GM23248 (cell line): ENCODE results near the gene ATP10D. TPM values are rescaled to one million over a fixed set of nuclear protein-coding genes. Genes with fewer than 3 reads are reported as not detected.

Experiments
- DNase-seq: peaks from one replicate; pipeline ENCODE4 v3.0.0-alpha.2; 2015
- H2AFZ ChIP-seq: fragments of 200-600 bp; sonication (generic); 2 replicates; pipeline ENCODE4 v1.6.1; 2016; ENCODE audit warnings: antibody characterized with exemption
- H3F3A ChIP-seq: fragments of 200-600 bp; sonication (generic); 2 replicates; pipeline ENCODE4 v1.6.1; 2016; ENCODE audit warnings: mild to moderate bottlenecking, antibody characterized with exemption, mixed run types; ENCODE audit not compliant: insufficient read depth
- H3K27ac ChIP-seq: fragments of 200-600 bp; sonication (generic); 2 replicates; pipeline ENCODE4 v1.5.1; 2016; ENCODE audit warnings: mild to moderate bottlenecking
- H3K27me3 ChIP-seq: fragments of 200-600 bp; sonication (generic); replicated peaks from 2 replicates; pipeline ENCODE4 v1.6.1; 2016; ENCODE audit warnings: mild to moderate bottlenecking; ENCODE audit not compliant: insufficient read depth
- H3K36me3 ChIP-seq: fragments of 200-600 bp; sonication (generic); 2 replicates; pipeline ENCODE4 v1.6.1; 2016; ENCODE audit warnings: low read depth, mild to moderate bottlenecking
- H3K4me1 ChIP-seq: fragments of 200-600 bp; sonication (generic); 2 replicates; pipeline ENCODE4 v1.6.1; 2016; ENCODE audit warnings: mild to moderate bottlenecking; ENCODE audit not compliant: insufficient read depth
- H3K4me2 ChIP-seq: fragments of 200-600 bp; sonication (generic); one replicate; pipeline ENCODE4 v1.6.1; 2016; ENCODE audit warnings: mild to moderate bottlenecking; ENCODE audit not compliant: unreplicated experiment
- H3K4me3 ChIP-seq: fragments of 200-600 bp; sonication (generic); 2 replicates; pipeline ENCODE4 v1.5.1; 2016; ENCODE audit warnings: mild to moderate bottlenecking
- H3K79me2 ChIP-seq: fragments of 200-600 bp; sonication (generic); 2 replicates; pipeline ENCODE4 v1.6.1; 2016; ENCODE audit warnings: mild to moderate bottlenecking; ENCODE audit not compliant: insufficient read depth
- H3K9ac ChIP-seq: fragments of 200-600 bp; sonication (generic); 2 replicates; pipeline ENCODE4 v1.6.1; 2016; ENCODE audit warnings: mild to moderate bottlenecking
- H3K9me2 ChIP-seq: fragments of 200-600 bp; sonication (generic); 2 replicates; pipeline ENCODE4 v1.6.1; 2016; ENCODE audit warnings: mixed run types, mild to moderate bottlenecking, moderate library complexity; ENCODE audit not compliant: insufficient read depth
- H3K9me3 ChIP-seq: fragments of 200-600 bp; sonication (generic); one replicate; pipeline ENCODE4 v1.6.1; 2017; ENCODE audit warnings: low read depth
- H4K20me1 ChIP-seq: fragments of 200-600 bp; sonication (generic); 2 replicates; pipeline ENCODE4 v1.6.0; 2016; ENCODE audit not compliant: insufficient read depth
- EZH2 ChIP-seq: fragments of 200-600 bp; sonication (generic); IDR thresholded peaks from 2 replicates; pipeline ENCODE4 v1.6.1; 2018; ENCODE audit warnings: antibody characterized with exemption, mild to moderate bottlenecking; ENCODE audit not compliant: insufficient read depth, poor library complexity, severe bottlenecking
- EZH2phosphoT487 ChIP-seq: fragments of 200-600 bp; sonication (generic); IDR thresholded peaks from 2 replicates; pipeline ENCODE4 v1.6.1; 2018; ENCODE audit warnings: antibody characterized with exemption, moderate library complexity, mild to moderate bottlenecking, low read depth; ENCODE audit not compliant: insufficient read depth
- WGBS, 2 experiments: methylation state at CpG; one replicate each; pipeline ENCODE4 v1.1.6; 2015 to 2017; ENCODE audit warnings: low lambda C conversion rate in 2 of 2, low coverage in 1 of 2; ENCODE audit errors: missing lambda C conversion rate in 2 of 2; 5-methylcytosine and 5-hydroxymethylcytosine counted together
- in situ Hi-C: fragments of 300-500 bp; cut with MboI; formaldehyde crosslinking; loops from 2 replicates; pipeline ENCODE4 v1.15.0; 2020
- polyA plus RNA-seq: library from polyadenylated mRNA; unstranded; fragments of >200 nt; fragmentation: Nextera tagmentation; extraction: Ambion mirVana; gene quantifications from 2 replicates; pipeline ENCODE4 v1.2.1, GENCODE V29; 2016
- total RNA-seq: library from RNA; depleted of rRNA; stranded (reverse); fragments of >200 nt; shearing (Covaris generic); gene quantifications from 2 replicates; pipeline ENCODE4 v1.2.3, GENCODE V29; 2014; rRNA removed

The ATP10D gene
- total RNA-seq (41.9 and 45.4 TPM in 2 replicates), polyA plus RNA-seq (30.7 and 34.9 TPM in 2 replicates)

DNA sequence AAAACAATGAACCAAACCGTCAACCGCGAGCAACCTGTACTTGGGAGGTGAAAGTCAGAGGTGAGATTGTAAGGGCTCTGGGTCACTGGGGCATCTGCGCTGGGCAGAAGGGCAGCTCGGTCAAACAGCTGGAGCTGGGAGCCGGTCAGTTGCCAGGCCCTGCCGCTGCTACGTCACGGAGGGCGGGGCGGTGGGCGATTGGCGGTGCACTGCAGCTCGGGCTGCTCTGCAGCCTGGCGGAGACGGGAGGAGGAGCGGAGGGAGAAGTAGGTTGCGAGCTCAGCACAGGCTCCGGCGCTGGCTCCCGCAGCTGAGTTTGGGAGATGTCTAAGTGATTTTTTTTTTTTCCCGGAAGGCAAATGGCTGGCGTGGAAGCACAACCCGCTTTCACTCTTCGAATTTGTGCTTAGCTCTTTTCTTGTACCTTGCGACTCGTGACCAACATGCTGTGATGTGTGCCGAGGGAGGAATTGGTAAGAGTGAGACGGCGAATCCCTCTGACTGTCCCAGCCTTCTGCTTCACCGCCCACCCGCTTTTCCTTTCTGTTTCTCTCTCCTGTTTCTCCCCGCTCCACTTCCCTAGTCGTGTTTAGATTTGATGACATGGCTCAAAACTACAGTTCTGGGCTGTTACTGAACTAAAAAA is at the start of gene ATP10D:
Gene ATP10D, plus strand, starts transcription at position 229 of the 646 bp plus-strand sequence. CDS start 27,266 bp downstream, outside the sequence.
- H3K79me2 ChIP-seq: peaks cover 46% of the 10 kb centered on the region
- peak within 1 kb of the TSS; percentile 90 for H3K4me3 ChIP-seq
- no peaks in the 10 kb centered on the region for H3K27me3 ChIP-seq
- WGBS, 2 experiments: 1% methylated on average over 34 of the region's 34 CpGs
- H2AFZ ChIP-seq: peak within 1 kb of the TSS; percentile 85
- peaks cover 13% of the 10 kb centered on the region for H3F3A ChIP-seq
- H3K36me3 ChIP-seq: no peaks in the 10 kb centered on the region
- H3K9ac ChIP-seq: peak within 1 kb of the TSS; percentile 91
- H3K4me2 ChIP-seq: peak within 1 kb of the TSS; percentile 92
- H3K9me2 ChIP-seq: no peaks in the 10 kb centered on the region; the same call in 1 of the 2 replicates
- no peaks in the 10 kb centered on the region for H4K20me1 ChIP-seq
- TF ChIP-seq EZH2phosphoT487 (no peak), EZH2 (no peak)
- H3K9me3 ChIP-seq: no peaks in the 10 kb centered on the region
- in situ Hi-C loops: no loop called here
- peak within 1 kb of the TSS; percentile 94 for H3K27ac ChIP-seq
- peaks cover 47% of the 10 kb centered on the region for H3K4me1 ChIP-seq
- peak; percentile 96 for DNase-seq

DNA sequence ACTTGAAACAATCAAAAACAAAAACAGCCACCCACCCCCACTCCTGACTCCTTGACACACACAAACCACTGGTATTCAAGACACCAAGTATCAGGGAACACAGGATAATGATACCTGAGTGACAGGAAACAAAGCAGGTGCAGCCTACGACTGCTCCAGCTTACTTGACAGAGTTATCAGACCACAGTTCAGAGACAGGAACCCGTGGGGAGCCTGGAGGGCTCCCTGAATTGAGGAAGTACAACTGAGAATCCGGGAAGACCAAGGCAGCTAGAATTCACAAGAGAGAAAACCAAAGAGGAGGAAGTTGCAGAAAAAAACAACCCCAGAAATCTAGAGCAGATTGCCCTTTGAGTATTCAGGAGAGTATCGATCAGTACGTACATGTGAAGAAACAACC is 42.1 kb upstream of the ATP10D start:
- DNase-seq: no peak
- in situ Hi-C loops: no loop called here
- TF ChIP-seq EZH2 (no peak), EZH2phosphoT487 (no peak)
- no peaks in the 10 kb centered on the region for H3K9me3 ChIP-seq
- H3K27me3 ChIP-seq: no peaks in the 10 kb centered on the region
- no peak overlapping the region for H3K4me3 ChIP-seq
- no peaks in the 10 kb centered on the region for H3K79me2 ChIP-seq
- WGBS, 2 experiments: 85 to 91% methylated on average over 5 of the region's 5 CpGs
- no peak overlapping the region for H3K27ac ChIP-seq
- no peaks in the 10 kb centered on the region for H3F3A ChIP-seq
- H3K4me1 ChIP-seq: no peaks in the 10 kb centered on the region
- no peak overlapping the region for H3K4me2 ChIP-seq
- H2AFZ ChIP-seq: no peak overlapping the region
- H4K20me1 ChIP-seq: no peaks in the 10 kb centered on the region
- no peak overlapping the region for H3K9ac ChIP-seq
- H3K9me2 ChIP-seq: no peaks in the 10 kb centered on the region
- H3K36me3 ChIP-seq: no peaks in the 10 kb centered on the region

DNA sequence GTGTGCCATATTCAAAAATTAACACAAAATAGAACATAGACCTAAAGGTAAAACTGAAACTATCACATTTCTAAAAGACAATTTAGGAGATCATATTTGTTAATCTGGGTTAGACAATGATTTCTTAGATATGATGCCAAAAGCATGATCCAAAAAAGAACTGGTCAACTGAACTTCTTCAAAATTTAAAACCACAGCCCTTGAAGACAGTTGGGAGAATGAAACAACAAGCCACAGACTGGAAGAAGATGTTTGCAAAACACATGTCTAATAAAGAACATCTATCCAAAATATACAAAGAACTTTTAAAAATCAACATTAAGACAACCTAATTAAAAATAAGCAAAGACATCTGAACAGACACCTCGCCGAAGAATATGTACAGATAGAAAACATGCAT is 41.0 kb upstream of the ATP10D start:
- no peaks in the 10 kb centered on the region for H3K27me3 ChIP-seq
- H3K27ac ChIP-seq: no peak overlapping the region
- H3K4me2 ChIP-seq: no peak overlapping the region
- 98% methylated on average over 2 of the region's 2 CpGs for WGBS, 2 experiments
- H3K79me2 ChIP-seq: no peaks in the 10 kb centered on the region
- DNase-seq: no peak
- H2AFZ ChIP-seq: no peak overlapping the region
- no peak for TF ChIP-seq EZH2
- TF ChIP-seq EZH2phosphoT487: no peak
- H3F3A ChIP-seq: no peaks in the 10 kb centered on the region
- no peak overlapping the region for H3K4me3 ChIP-seq
- H4K20me1 ChIP-seq: no peaks in the 10 kb centered on the region
- no peaks in the 10 kb centered on the region for H3K36me3 ChIP-seq
- no peak overlapping the region for H3K9ac ChIP-seq
- no peaks in the 10 kb centered on the region for H3K9me3 ChIP-seq
- no peaks in the 10 kb centered on the region for H3K9me2 ChIP-seq
- no peaks in the 10 kb centered on the region for H3K4me1 ChIP-seq
- in situ Hi-C loops: no loop called here

- no peaks in the 10 kb centered on the region for H3K79me2 ChIP-seq
- peak overlapping the region; percentile 54 for H3K4me2 ChIP-seq
- H4K20me1 ChIP-seq: no peaks in the 10 kb centered on the region
- in situ Hi-C loops: no loop called here
- H3K9ac ChIP-seq: no peak overlapping the region
- TF ChIP-seq EZH2 (no peak), EZH2phosphoT487 (no peak)
- 49 to 59% methylated on average over 4 of the region's 4 CpGs for WGBS, 2 experiments
- H3K9me2 ChIP-seq: no peaks in the 10 kb centered on the region
- H3K36me3 ChIP-seq: peaks cover 31% of the 10 kb centered on the region
- H3K9me3 ChIP-seq: no peaks in the 10 kb centered on the region
- peaks cover 12% of the 10 kb centered on the region; the same call in 1 of the 2 replicates for H3K4me1 ChIP-seq
- H3K4me3 ChIP-seq: no peak overlapping the region
- DNase-seq: peak; percentile 46
- H2AFZ ChIP-seq: 0 out of 2 replicates have a peak overlapping the region, but pooled peaks have one; percentile 22
- peak overlapping the region; percentile 19; the same call in 1 of the 2 replicates for H3K27ac ChIP-seq
- H3K27me3 ChIP-seq: no peaks in the 10 kb centered on the region
- peaks cover 9% of the 10 kb centered on the region; the same call in 1 of the 2 replicates for H3F3A ChIP-seq
Measured at GRCh38 chr4:47451657-47452056, 33.4 kb upstream of the ATP10D start.
